Adrenal gland (tissue), 12 donors: ENCODE data around the gene SMTNL2. TPM values are rescaled to one million over a fixed set of nuclear protein-coding genes. Genes with fewer than 3 reads are reported as not detected.

Experiments
- DNase-seq, 7 donors: peaks; one replicate each; pipeline ENCODE4 v3.0.0-alpha.2; 2019 to 2020
- H3K27ac ChIP-seq, 5 donors: fragments of 200-600 bp; sonication (generic) in 4 of 5; 1 replicate in 3 of 5; 2 replicates in 2 of 5; pipeline versions ENCODE4 v1.5.1 to v1.8.0; 2016 to 2020; ENCODE audit warnings: mild to moderate bottlenecking in 1 of 5
- H3K27me3 ChIP-seq: fragments of 200-600 bp; 2 replicates; pipeline ENCODE4 v1.8.0; 2021
- H3K36me3 ChIP-seq, 2 donors: fragments of 200-600 bp; replicated peaks in 1 of 2; 1 replicate in 1 of 2; 2 replicates in 1 of 2; pipeline versions ENCODE4 v1.5.1 to v1.8.0; 2018 to 2022
- H3K4me1 ChIP-seq, 2 donors: fragments of 200-600 bp; replicated peaks in 1 of 2; 1 replicate in 1 of 2; 2 replicates in 1 of 2; pipeline versions ENCODE4 v1.5.1 to v1.8.0; 2018 to 2021
- H3K4me3 ChIP-seq, 4 donors: fragments of 200-600 bp; sonication (generic) in 3 of 4; one replicate each; pipeline ENCODE4 v1.5.1; 2016 to 2018
- H3K9me3 ChIP-seq, 3 donors: fragments of 200-600 bp; sonication (generic) in 1 of 3; replicated peaks in 1 of 3; 1 replicate in 2 of 3; 2 replicates in 1 of 3; pipeline versions ENCODE4 v1.5.1 to v1.8.0; 2016 to 2021
- POLR2A ChIP-seq, 2 donors: fragments of 450-650 bp; IDR thresholded peaks; one replicate each; pipeline ENCODE4 v1.6.1; 2017; ENCODE audit warnings: antibody characterized with exemption in 2 of 2, mild to moderate bottlenecking in 2 of 2, moderate library complexity in 1 of 2
- WGBS, 4 donors: extraction: QIAGEN DNeasy Blood & Tissue Kit in 2 of 4; methylation state at CpG; one replicate each; pipeline versions ENCODE4 v1.1.5 to v1.1.7; 2013 to 2017; 5-methylcytosine and 5-hydroxymethylcytosine counted together
- intact Hi-C, 2 donors: fragments of 100-400 bp; cut with DNase I; formaldehyde crosslinking; loops; one replicate each; pipeline versions ENCODE4 v1.14.1 to v1.15.0; 2022 to 2023
- polyA plus RNA-seq, 3 donors: library from polyadenylated mRNA; stranded (reverse); fragments of 200-250 nt in 2 of 3; fragments of 350-450 nt in 1 of 3; fragmentation: Illumina TruSeq in 1 of 3; extraction: RNeasy Lipid Tissue Mini Kit (QIAGEN cat#74804) in 1 of 3; gene quantifications; one replicate each; pipeline ENCODE4 v1.2.3, GENCODE V29; 2013 to 2014
- total RNA-seq, 9 donors: library from RNA; depleted of rRNA in 4 of 9; stranded (reverse); fragments of >200 nt in 4 of 9; fragments of 120-200 nt in 1 of 9; fragmentation: NEBNext Ultra II Directional in 1 of 9; extraction: Animal tissue kit (Norgen Biotek cat#: 25700) in 1 of 9; gene quantifications; one replicate each; pipeline versions ENCODE4 v1.1.0 to v1.2.4, GENCODE V29; 2013 to 2023
- TF ChIP-seq, protein P1 (sequence below), 6 experiments: fragments of 450-650 bp in 4 of 6; fragments of 200-600 bp in 2 of 6; sonication (generic) in 1 of 6; IDR thresholded peaks; 1 replicate in 5 of 6; 2 replicates in 1 of 6; pipeline versions ENCODE4 v1.5.1 to v1.8.0; 2016 to 2021; ENCODE audit warnings: antibody characterized with exemption in 6 of 6, mild to moderate bottlenecking in 2 of 6, moderate library complexity in 1 of 6
- donor health status: healthy with polysubstance abuse.
- donor health status: Bipolar disorder and iron deficiency.
- donor health status: DM: yes; HTN: yes; CAD: no.
- donor health status: DM: no; HTN: no; CAD: no.
- donor health status: DM: no; HTN: no; CAD: no.
- donor health status: DM: yes; HTN: yes; CAD: no.

The SMTNL2 gene
- total and polyA plus RNA-seq, 12 donors: 0.11 to 0.94 (median 0.17) TPM; not detected in 5

DNA sequence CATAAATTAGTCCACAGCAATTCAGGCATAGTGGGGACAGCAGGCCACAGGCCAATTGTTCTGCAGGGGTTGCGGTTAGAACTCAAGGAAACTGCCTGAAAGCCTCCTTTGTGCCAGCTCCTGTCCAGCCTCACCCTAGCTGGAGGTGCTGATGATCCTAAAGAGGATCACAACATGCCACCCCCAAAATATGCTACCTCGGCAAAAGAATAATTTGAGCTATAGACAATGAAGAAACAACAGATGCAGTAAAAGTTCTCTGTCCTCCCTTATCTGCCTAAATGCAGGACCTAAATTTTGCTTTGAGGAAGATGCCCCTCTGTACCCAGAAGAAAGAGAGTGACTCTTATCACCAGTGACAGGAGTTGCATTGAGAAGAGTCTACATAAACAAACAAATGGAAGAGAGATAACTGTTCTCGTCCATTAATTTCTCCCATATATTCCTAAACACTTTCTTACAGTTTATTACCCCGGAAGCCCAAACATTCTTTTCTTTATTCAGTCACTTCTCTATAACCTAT is 42.5 kb downstream of the SMTNL2 start:
- intact Hi-C loops: no loop called here
- Histone ChIP-seq H3K27me3 (peaks cover 3% of the 10 kb centered on the region), H3K9me3 (no peaks in the 10 kb centered on the region), H3K4me1 (no peaks in the 10 kb centered on the region), H3K27ac (no peak overlapping the region), H3K4me3 (no peak overlapping the region), H3K36me3 (no peaks in the 10 kb centered on the region)
- WGBS, 4 donors: 56 to 70% (median 64%) methylated on average over 4 of the region's 4 CpGs
- DNase-seq: no peak
- TF ChIP-seq POLR2A (IDR thresholded peaks at IDR 0.05): no peak
- TF ChIP-seq, protein P1, sequence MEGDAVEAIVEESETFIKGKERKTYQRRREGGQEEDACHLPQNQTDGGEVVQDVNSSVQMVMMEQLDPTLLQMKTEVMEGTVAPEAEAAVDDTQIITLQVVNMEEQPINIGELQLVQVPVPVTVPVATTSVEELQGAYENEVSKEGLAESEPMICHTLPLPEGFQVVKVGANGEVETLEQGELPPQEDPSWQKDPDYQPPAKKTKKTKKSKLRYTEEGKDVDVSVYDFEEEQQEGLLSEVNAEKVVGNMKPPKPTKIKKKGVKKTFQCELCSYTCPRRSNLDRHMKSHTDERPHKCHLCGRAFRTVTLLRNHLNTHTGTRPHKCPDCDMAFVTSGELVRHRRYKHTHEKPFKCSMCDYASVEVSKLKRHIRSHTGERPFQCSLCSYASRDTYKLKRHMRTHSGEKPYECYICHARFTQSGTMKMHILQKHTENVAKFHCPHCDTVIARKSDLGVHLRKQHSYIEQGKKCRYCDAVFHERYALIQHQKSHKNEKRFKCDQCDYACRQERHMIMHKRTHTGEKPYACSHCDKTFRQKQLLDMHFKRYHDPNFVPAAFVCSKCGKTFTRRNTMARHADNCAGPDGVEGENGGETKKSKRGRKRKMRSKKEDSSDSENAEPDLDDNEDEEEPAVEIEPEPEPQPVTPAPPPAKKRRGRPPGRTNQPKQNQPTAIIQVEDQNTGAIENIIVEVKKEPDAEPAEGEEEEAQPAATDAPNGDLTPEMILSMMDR (IDR thresholded peaks at IDR 0.05): no peak

DNA sequence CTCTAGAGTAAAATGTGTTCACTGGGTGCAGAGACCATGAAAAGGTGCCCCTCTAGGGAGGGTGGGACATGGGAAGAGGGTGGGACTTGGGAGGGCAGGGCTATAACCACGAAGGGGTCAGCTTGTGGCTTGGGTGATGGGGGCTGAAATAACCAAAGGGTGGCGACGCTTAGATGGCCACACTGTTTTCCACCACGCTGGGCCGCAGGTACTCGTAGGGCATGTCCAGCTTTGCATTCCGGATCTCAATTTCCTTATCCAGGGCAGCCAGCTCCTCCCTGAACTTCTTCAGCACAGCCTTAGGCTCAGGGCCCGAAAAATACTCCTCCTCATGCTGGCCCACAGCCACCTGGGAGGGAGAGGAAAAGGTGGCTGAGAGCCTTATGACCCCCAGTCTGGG is 47.1 kb downstream of the SMTNL2 start:
- Histone ChIP-seq H3K27ac (no peak overlapping the region), H3K36me3 (no peaks in the 10 kb centered on the region), H3K4me1 (no peaks in the 10 kb centered on the region), H3K9me3 (no peaks in the 10 kb centered on the region), H3K4me3 (no peak overlapping the region), H3K27me3 (peaks cover 3% of the 10 kb centered on the region)
- TF ChIP-seq, protein P1 (IDR thresholded peaks at IDR 0.05): no peak
- TF ChIP-seq POLR2A (IDR thresholded peaks at IDR 0.05): no peak
- intact Hi-C loops: loop anchor here in 1 of 2 donors (5.0 kb wide), 1 partner anchor 209 kb away; no protein-coding TSS in a partner anchor
- WGBS, 4 donors: 76 to 88% (median 83%) methylated on average over 7 to 8 of the region's 8 CpGs
- DNase-seq: no peak

- peaks cover 3% of the 10 kb centered on the region for H3K27me3 ChIP-seq
- H3K36me3 ChIP-seq: no peaks in the 10 kb centered on the region
- H3K9me3 ChIP-seq: no peaks in the 10 kb centered on the region
- no peaks in the 10 kb centered on the region for H3K4me1 ChIP-seq
- intact Hi-C loops: loop anchor here in 1 of 2 donors (5.0 kb wide), 1 partner anchor 210 kb away; no protein-coding TSS in a partner anchor
- TF ChIP-seq, protein P1 (IDR thresholded peaks at IDR 0.05): no peak
- TF ChIP-seq POLR2A (IDR thresholded peaks at IDR 0.05): no peak
- no peak overlapping the region for H3K4me3 ChIP-seq
- WGBS, 4 donors: 74 to 83% (median 80%) methylated on average over 17 to 21 of the region's 21 CpGs
- no peak for DNase-seq
- no peak overlapping the region for H3K27ac ChIP-seq
Measured at GRCh38 chr17:4631836-4632580, 47.7 kb downstream of the SMTNL2 start.

DNA sequence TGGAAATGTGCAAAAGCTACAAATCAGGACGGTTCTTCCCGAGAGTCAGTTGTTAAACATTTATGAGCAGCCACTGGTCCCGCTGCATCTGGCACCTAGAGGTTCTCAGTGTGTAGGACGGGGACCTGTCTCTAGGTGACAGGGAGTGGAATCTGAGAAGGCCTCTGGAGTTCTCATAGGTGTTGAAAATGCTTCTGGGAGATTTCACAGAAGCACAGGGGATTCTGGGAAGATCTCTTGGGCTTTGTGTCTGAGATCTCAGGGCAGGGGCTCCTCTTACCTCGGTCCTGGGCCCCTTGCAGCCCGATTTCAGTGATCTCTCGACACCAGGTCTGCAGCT is 48.2 kb downstream of the SMTNL2 start:
- intact Hi-C loops: loop anchor here in 1 of 2 donors (5.0 kb wide), 1 partner anchor 210 kb away; no protein-coding TSS in a partner anchor
- Histone ChIP-seq H3K27ac (no peak overlapping the region), H3K27me3 (peaks cover 3% of the 10 kb centered on the region), H3K4me3 (no peak overlapping the region), H3K36me3 (no peaks in the 10 kb centered on the region), H3K4me1 (no peaks in the 10 kb centered on the region), H3K9me3 (no peaks in the 10 kb centered on the region)
- no peak for DNase-seq
- WGBS, 4 donors: 72 to 83% (median 79%) methylated on average over 2 to 7 of the region's 7 CpGs
- no peak for TF ChIP-seq POLR2A (IDR thresholded peaks at IDR 0.05)
- TF ChIP-seq, protein P1 (IDR thresholded peaks at IDR 0.05): no peak
